A549 (cell line): ENCODE data around the gene GNG7. TPM values are rescaled to one million over a fixed set of nuclear protein-coding genes. Genes with fewer than 3 reads are reported as not detected.

ENCODE experiments used
- ATAC-seq, 2 experiments: fragments of 200-7000 bp in 1 of 2; fragments of >200 bp in 1 of 2; cut with Nextera tagmentation in 1 of 2; cut with Tn5 transposase in 1 of 2; 3 replicates each; pipeline versions ENCODE4 v1.8.0 to v1.9.1; 2018 to 2020; ENCODE audit warnings: mild to moderate bottlenecking in 1 of 2, moderate library complexity in 1 of 2
- CTCF ChIA-PET: fragments of 300-600 bp; sonication (Branson Sonifier 250); formaldehyde crosslinking; extraction: SDS; loops from one replicate; lab custom pipeline; 2021; ENCODE audit warnings: antibody characterized with exemption, inconsistent platforms; lab: Yijun Ruan, JAX
- POLR2A ChIA-PET: fragments of 350-600 bp; formaldehyde crosslinking; extraction: SDS; loops from one replicate; lab custom pipeline; 2021; ENCODE audit warnings: antibody characterized with exemption, inconsistent platforms; lab: Yijun Ruan, JAX
- DNase-seq, 2 experiments: peaks; one replicate each; pipeline versions ENCODE4 v3.0.0 to v3.0.0-alpha.2; 2011 to 2016; ENCODE audit warnings: low read depth in 1 of 2, low spot score in 1 of 2
- FAIRE-seq: peaks from 2 replicates; lab custom pipeline; 2011; peaks lifted over from hg19 to GRCh38; lab: Jason Lieb, UNC
- H3K27ac ChIP-seq, 2 experiments: fragments of >200 bp; sonication (Bioruptor Twin); formaldehyde crosslinking; 3 replicates each; pipeline ENCODE4 v1.5.1; 2016 to 2017
- H3K4me1 ChIP-seq: fragments of >200 bp; sonication (Bioruptor Twin); formaldehyde crosslinking; 3 replicates; pipeline ENCODE4 v1.6.1; 2016
- H3K4me2 ChIP-seq: fragments of >200 bp; sonication (Bioruptor Twin); formaldehyde crosslinking; 3 replicates; pipeline ENCODE4 v1.6.1; 2016
- H3K4me3 ChIP-seq: fragments of >200 bp; sonication (Bioruptor Twin); formaldehyde crosslinking; 3 replicates; pipeline ENCODE4 v1.5.1; 2016
- H3K9me3 ChIP-seq: fragments of >200 bp; sonication (Bioruptor Twin); formaldehyde crosslinking; 3 replicates; pipeline ENCODE4 v1.6.1; 2016
- CBX2 ChIP-seq: fragments of 200-600 bp; sonication (generic); IDR thresholded peaks from 2 replicates; pipeline ENCODE4 v1.6.1; 2016; ENCODE audit warnings: low read depth, mild to moderate bottlenecking, borderline replicate concordance
- CEBPB ChIP-seq, 2 experiments: fragments of >200 bp in 1 of 2; sonication (Bioruptor Twin) in 1 of 2; formaldehyde crosslinking in 1 of 2; IDR thresholded peaks; 2 replicates each; pipeline ENCODE4 v1.6.1; 2012 to 2016
- CTCF ChIP-seq: fragments of >200 bp; sonication (Bioruptor Twin); formaldehyde crosslinking; IDR thresholded peaks from 3 replicates; pipeline ENCODE4 v1.5.1; 2016
- E2F6 ChIP-seq: IDR thresholded peaks from 2 replicates; pipeline ENCODE4 v1.6.1; 2012; ENCODE audit warnings: low read depth, borderline replicate concordance
- EHF ChIP-seq: fragments of 250-450 bp; sonication (Bioruptor Pico); IDR thresholded peaks from 2 replicates; pipeline ENCODE4 v1.5.0; 2020; ENCODE audit warnings: mild to moderate bottlenecking
- GATA3 ChIP-seq: IDR thresholded peaks from 2 replicates; pipeline ENCODE4 v1.6.1; 2012; ENCODE audit warnings: borderline replicate concordance
- HES2 ChIP-seq: fragments of >200 bp; sonication (Bioruptor Twin); formaldehyde crosslinking; IDR thresholded peaks from 2 replicates; pipeline ENCODE4 v1.6.1; 2016
- HEYL ChIP-seq: fragments of 250-450 bp; sonication (Bioruptor Pico); IDR thresholded peaks from 2 replicates; pipeline ENCODE4 v1.8.0; 2021; ENCODE audit warnings: mild to moderate bottlenecking, moderate library complexity
- HMGXB4 ChIP-seq: fragments of 250-450 bp; sonication (Bioruptor Pico); IDR thresholded peaks from 2 replicates; pipeline ENCODE4 v1.5.0; 2021; ENCODE audit warnings: mild to moderate bottlenecking, moderate library complexity, borderline replicate concordance
- HOXA7 ChIP-seq: fragments of 250-450 bp; sonication (Bioruptor Pico); IDR thresholded peaks from 2 replicates; pipeline ENCODE4 v1.5.0; 2020; ENCODE audit warnings: mild to moderate bottlenecking, moderate library complexity
- HOXB13 ChIP-seq: fragments of 250-450 bp; sonication (Bioruptor Pico); IDR thresholded peaks from 2 replicates; pipeline ENCODE4 v1.5.0; 2020; ENCODE audit warnings: low read depth, mild to moderate bottlenecking, moderate library complexity
- JUNB ChIP-seq: fragments of >200 bp; sonication (Bioruptor Twin); formaldehyde crosslinking; IDR thresholded peaks from 2 replicates; pipeline ENCODE4 v1.6.1; 2016
- KDM1A ChIP-seq: fragments of 200-600 bp; sonication (generic); IDR thresholded peaks from 2 replicates; pipeline ENCODE4 v1.6.1; 2016; ENCODE audit warnings: low read depth, mild to moderate bottlenecking
- KDM5A ChIP-seq: fragments of 200-600 bp; sonication (generic); IDR thresholded peaks from 2 replicates; pipeline ENCODE4 v1.6.1; 2016; ENCODE audit warnings: antibody characterized with exemption, mild to moderate bottlenecking
- MAX ChIP-seq: IDR thresholded peaks from 2 replicates; pipeline ENCODE4 v1.6.1; 2012
- MAZ ChIP-seq: fragments of 150-350 bp; IDR thresholded peaks from 2 replicates; pipeline ENCODE4 v1.6.1; 2014; ENCODE audit warnings: antibody characterized with exemption, low read depth, low read length, borderline replicate concordance
- MYC ChIP-seq: IDR thresholded peaks from 2 replicates; pipeline ENCODE4 v1.6.1; 2012; ENCODE audit warnings: mild to moderate bottlenecking, inconsistent platforms, low read length, improper control_type of control experiment, borderline replicate concordance
- NFE2L2 ChIP-seq: fragments of 150-350 bp; conservative IDR thresholded peaks from 2 replicates; pipeline ENCODE4 v1.6.1; 2014; ENCODE audit warnings: low read length
- NR3C1 ChIP-seq: fragments of >200 bp; sonication (Bioruptor Twin); formaldehyde crosslinking; IDR thresholded peaks from 3 replicates; pipeline ENCODE4 v1.6.1; 2017
- PHF8 ChIP-seq: fragments of 200-600 bp; sonication (generic); IDR thresholded peaks from 2 replicates; pipeline ENCODE4 v1.6.1; 2016; ENCODE audit warnings: low read depth, mild to moderate bottlenecking, antibody characterized with exemption, moderate library complexity, borderline replicate concordance
- POLR2A ChIP-seq: IDR thresholded peaks from 2 replicates; pipeline ENCODE4 v1.6.1; 2012; ENCODE audit warnings: mild to moderate bottlenecking, low read length
- RAD21 ChIP-seq, 2 experiments: fragments of >200 bp in 1 of 2; sonication (Bioruptor Twin) in 1 of 2; formaldehyde crosslinking in 1 of 2; IDR thresholded peaks in 1 of 2; conservative IDR thresholded peaks in 1 of 2; 2 replicates in 1 of 2; 3 replicates in 1 of 2; pipeline ENCODE4 v1.6.1; 2012 to 2018; ENCODE audit warnings: inconsistent platforms in 1 of 2
- REST ChIP-seq: fragments of 200-600 bp; sonication (generic); IDR thresholded peaks from 2 replicates; pipeline ENCODE4 v1.6.1; 2016; ENCODE audit warnings: antibody characterized with exemption, mild to moderate bottlenecking, moderate library complexity
- SMC3 ChIP-seq: fragments of >200 bp; sonication (Bioruptor Twin); formaldehyde crosslinking; IDR thresholded peaks from 3 replicates; pipeline ENCODE4 v1.6.1; 2018; ENCODE audit warnings: inconsistent platforms
- SREBF2 ChIP-seq: fragments of 450-650 bp; IDR thresholded peaks from 2 replicates; pipeline ENCODE4 v1.6.1; 2014; ENCODE audit warnings: mild to moderate bottlenecking, moderate library complexity
- WGBS: methylation state at CpG from one replicate; pipeline ENCODE4 v1.1.6; 2017; ENCODE audit errors: missing lambda C conversion rate; 5-methylcytosine and 5-hydroxymethylcytosine counted together
- polyA plus RNA-seq, 4 experiments: library from polyadenylated mRNA; depleted of rRNA in 3 of 4; stranded (reverse); fragments of >200 nt; fragmentation: RNase III in 1 of 4; extraction: RNeasy Plus Mini Kit Qiagen cat#74134 plus additional on column Dnase treatment in 1 of 4; gene quantifications; 2 replicates in 3 of 4; 3 replicates in 1 of 4; pipeline ENCODE4 v1.2.3, GENCODE V29; 2011 to 2017

GNG7 gene
- polyA plus RNA-seq, 2 of the 4 experiments (the other 2 are of a cell fraction) = 0.06 to 0.08 TPM

- Histone ChIP-seq H3K4me2 (no peak overlapping the region), H3K27ac (peak overlapping the region; percentile 89 to 94), H3K4me3 (no peak overlapping the region), H3K9me3 (no peaks in the 10 kb centered on the region), H3K4me1 (peaks cover 59% of the 10 kb centered on the region)
- 91% methylated on average over 12 of the region's 12 CpGs for WGBS
- FAIRE-seq = no peak
- TF ChIP-seq PHF8 (no peak), MAX (no peak), KDM5A (no peak), HES2 (no peak), SMC3 (no peak), KDM1A (no peak), CBX2 (no peak), JUNB (no peak), MYC (no peak), HEYL (CRISPR knock-in tag) (no peak), RAD21 (conservative IDR thresholded peaks at IDR 0.05 in 1 of 2, IDR thresholded peaks at IDR 0.05 in 1 of 2) (no peak), SREBF2 (no peak), HMGXB4 (CRISPR knock-in tag) (no peak), NFE2L2 (no peak), CTCF (no peak), NR3C1 (no peak), MAZ (no peak), CEBPB (IDR thresholded peaks at IDR 0.05) (no peak), E2F6 (no peak), GATA3 (no peak)
- ChIA-PET CTCF (interaction anchor here (1.3 to 2.8 kb wide), 2 partner anchors 43 to 77 kb away, joined by 3 to 10 read pairs; no protein-coding TSS in a partner anchor), POLR2A (interaction anchor here (5.7 kb wide), 1 partner anchor 60 kb away, joined by 53 read pairs; the partner anchor contains the start of gene GADD45B)
- no peak for DNase-seq
- ATAC-seq = no peak
Measured at GRCh38 chr19:2536461-2536860, 166.0 kb downstream of the GNG7 start.

- Histone ChIP-seq H3K4me2 (peak overlapping the region; percentile 80), H3K4me3 (no peak overlapping the region), H3K4me1 (peaks cover 49% of the 10 kb centered on the region), H3K9me3 (no peaks in the 10 kb centered on the region), H3K27ac (peak overlapping the region; percentile 89 to 94)
- POLR2A ChIA-PET = interaction anchor here (5.7 kb wide), 1 partner anchor 58 kb away, joined by 53 read pairs; the partner anchor contains the start of gene GADD45B
- ATAC-seq (peak in 1 of 2 experiments; percentile 44; a peak in 3 of 6 replicates), DNase-seq (no peak), FAIRE-seq (no peak)
- CTCF ChIA-PET = interaction anchor here (0.6 to 1.5 kb wide), 7 partner anchors 10 to 77 kb away, joined by 3 to 5 read pairs (median 3); no protein-coding TSS in a partner anchor
- 42% methylated on average over 2 of the region's 2 CpGs for WGBS
- TF ChIP-seq REST = no peak
- TF ChIP-seq HES2 = no peak
- no peak for TF ChIP-seq SREBF2
- no peak for TF ChIP-seq KDM1A
- no peak; the same call in 1 of the 2 replicates for TF ChIP-seq EHF
- no peak for TF ChIP-seq HOXA7 (CRISPR knock-in tag)
- no peak for TF ChIP-seq HMGXB4 (CRISPR knock-in tag)
- TF ChIP-seq HOXB13 = no peak
- no peak for TF ChIP-seq POLR2A
- TF ChIP-seq E2F6 = no peak
Measured at GRCh38 chr19:2534423-2535013, 168.0 kb downstream of the GNG7 start.
